HG03439 (cell line): Measurements from ENCODE around the gene KAT14.
"Not testable (repeated sequence)": the region's sequence is repeated elsewhere in the genome, so short reads cannot be mapped to it uniquely, and the experiment has no call there.

Source experiments
- ATAC-seq: cut with Tn5 transposase; IDR thresholded peaks from one replicate; pipeline ENCODE4 v1.9.1; 2021; ENCODE audit warnings: mild to moderate bottlenecking, moderate library complexity; ENCODE audit not compliant: unreplicated experiment

The KAT14 gene

GRCh38 chr20:18144541-18145099, 7.0 kb downstream of the KAT14 start:
- ATAC-seq: no peak

- no peak for ATAC-seq
These were observed 16.7 kb downstream of the KAT14 start for GRCh38 chr20:18154342-18154741.

- no peak for ATAC-seq
These were observed 18.4 kb downstream of the KAT14 start for GRCh38 chr20:18156045-18156444.

GRCh38 chr20:18164356-18164755, 26.7 kb downstream of the KAT14 start:
- no peak for ATAC-seq

- no peak for ATAC-seq
These were observed 27.9 kb downstream of the KAT14 start for GRCh38 chr20:18165553-18165952.

GRCh38 chr20:18166241-18166881, 28.7 kb downstream of the KAT14 start:
- ATAC-seq: no peak

- ATAC-seq: no peak
These were observed 29.3 kb downstream of the KAT14 start for GRCh38 chr20:18166950-18167349.

- no peak for ATAC-seq
These were observed 34.7 kb downstream of the KAT14 start for GRCh38 chr20:18172379-18172778.

- no peak for ATAC-seq
These were observed 37.4 kb downstream of the KAT14 start for GRCh38 chr20:18174906-18175683.

- no peak for ATAC-seq
These were observed 38.7 kb downstream of the KAT14 start for GRCh38 chr20:18176318-18176785.

- not testable (repeated sequence) for ATAC-seq
These were observed 42.7 kb downstream of the KAT14 start for GRCh38 chr20:18180366-18180765.

- no peak for ATAC-seq
These were observed 43.2 kb downstream of the KAT14 start for GRCh38 chr20:18180815-18181214.

GRCh38 chr20:18187020-18187419, 49.4 kb downstream of the KAT14 start:
- ATAC-seq: no peak

GRCh38 chr20:18188434-18188833, 50.8 kb downstream of the KAT14 start:
- no peak for ATAC-seq

GRCh38 chr20:18190338-18191233, 52.9 kb downstream of the KAT14 start:
- no peak for ATAC-seq

GRCh38 chr20:18191306-18191705, 53.6 kb downstream of the KAT14 start:
- no peak for ATAC-seq

- not testable (repeated sequence) for ATAC-seq
These were observed 56.8 kb downstream of the KAT14 start for GRCh38 chr20:18194461-18194860.

GRCh38 chr20:18195931-18196330, 58.3 kb downstream of the KAT14 start:
- ATAC-seq: no peak

- no peak for ATAC-seq
These were observed 59.9 kb downstream of the KAT14 start for GRCh38 chr20:18197382-18198070.

GRCh38 chr20:18202966-18203365, 65.3 kb downstream of the KAT14 start:
- no peak for ATAC-seq
